ENCODE results near the gene MT1HL1.

Gene MT1HL1

DNA sequence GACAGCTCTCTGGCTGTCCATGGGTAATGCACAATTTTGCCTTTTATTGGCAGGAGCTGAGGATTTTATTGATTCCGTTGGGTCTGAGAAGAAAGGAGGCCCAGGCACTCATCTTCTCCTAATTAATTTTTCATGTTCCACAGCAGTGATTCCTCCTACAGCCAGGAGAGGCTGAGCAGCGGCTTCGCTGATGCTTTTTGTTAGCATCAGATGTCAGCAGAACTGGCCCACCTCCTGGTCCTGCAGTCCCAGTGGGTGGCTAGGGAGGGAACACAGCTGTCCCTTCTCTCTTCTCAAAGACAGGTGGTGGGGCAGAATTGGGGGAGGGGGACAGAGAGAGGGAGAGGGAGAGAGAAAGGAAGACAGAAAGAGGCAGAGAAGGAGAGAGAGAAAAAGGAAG is 5.7 kb downstream of the MT1HL1 start:
- Histone ChIP-seq H3K9me3 (no peaks in the 10 kb centered on the region), H3K4me1 (no peaks in the 10 kb centered on the region), H3K27me3 (no peaks in the 10 kb centered on the region), H3K4me3 (no peak overlapping the region), H3K36me3 (no peaks in the 10 kb centered on the region), H3K27ac (no peak overlapping the region)
- intact Hi-C loops (cut with DNase I; ENCODE audit: low total_unique reads) = no loop called here
- no peak for DNase-seq
- no peak for TF ChIP-seq CTCF (IDR thresholded peaks at IDR 0.05)

DNA sequence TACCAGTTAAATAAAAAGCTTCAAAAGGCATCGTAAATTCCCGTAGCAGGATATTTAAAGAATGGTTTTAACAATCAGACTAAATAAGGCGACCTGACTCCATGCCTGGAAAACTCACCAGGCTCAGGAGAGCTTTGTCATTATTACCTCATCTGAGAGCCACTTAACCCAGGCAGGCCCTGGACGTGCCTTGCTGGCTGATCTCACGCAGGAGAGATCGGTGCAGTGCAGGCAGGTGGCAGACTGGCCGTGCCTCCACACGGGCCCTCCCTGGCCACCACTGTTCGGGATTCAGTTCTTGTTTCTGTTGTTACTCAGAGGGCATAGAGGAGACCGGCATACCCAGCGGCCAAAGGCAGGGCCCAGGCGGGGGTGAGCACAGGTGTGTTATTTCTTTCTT is 6.4 kb downstream of the MT1HL1 start:
- Histone ChIP-seq H3K27ac (no peak overlapping the region), H3K36me3 (no peaks in the 10 kb centered on the region), H3K9me3 (no peaks in the 10 kb centered on the region), H3K4me1 (no peaks in the 10 kb centered on the region), H3K4me3 (no peak overlapping the region), H3K27me3 (no peaks in the 10 kb centered on the region)
- DNase-seq = no peak
- intact Hi-C loops (cut with DNase I; ENCODE audit: low total_unique reads) = no loop called here
- no peak for TF ChIP-seq CTCF (IDR thresholded peaks at IDR 0.05)

DNA sequence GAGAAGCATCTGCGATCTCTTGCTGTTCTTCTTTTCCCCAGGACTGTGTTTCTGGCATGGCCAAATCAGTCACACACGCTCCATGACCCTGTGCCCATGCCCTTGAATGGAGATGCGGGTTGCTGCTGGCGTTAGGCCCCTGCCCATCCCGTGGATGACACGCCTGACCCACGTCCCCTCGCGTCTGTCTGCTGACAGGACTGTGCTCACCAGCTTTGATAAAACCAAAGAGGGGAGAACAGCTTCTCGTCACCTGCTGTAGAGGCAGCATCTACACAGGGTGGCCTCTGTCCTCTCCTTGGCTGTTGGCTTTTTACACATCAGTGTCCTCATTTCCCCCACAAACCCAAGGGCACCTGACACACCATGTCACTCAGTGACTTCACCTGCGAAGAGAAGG is 6.9 kb downstream of the MT1HL1 start:
- no peak overlapping the region for H3K4me3 ChIP-seq
- no peak overlapping the region for H3K27ac ChIP-seq
- no peaks in the 10 kb centered on the region for H3K36me3 ChIP-seq
- H3K4me1 ChIP-seq = no peaks in the 10 kb centered on the region
- intact Hi-C loops (cut with DNase I; ENCODE audit: low total_unique reads) = no loop called here
- H3K27me3 ChIP-seq = no peaks in the 10 kb centered on the region
- DNase-seq = no peak
- no peaks in the 10 kb centered on the region for H3K9me3 ChIP-seq
- no peak for TF ChIP-seq CTCF (IDR thresholded peaks at IDR 0.05)

GRCh38 chr1:236994450-236994849 is 9.8 kb downstream of the MT1HL1 start:
- H3K27me3 ChIP-seq = no peaks in the 10 kb centered on the region
- no peak overlapping the region for H3K27ac ChIP-seq
- DNase-seq = no peak
- peaks cover 0 to 5% (median 0%) of the 10 kb centered on the region in 3 donors for H3K9me3 ChIP-seq
- H3K36me3 ChIP-seq = no peaks in the 10 kb centered on the region
- intact Hi-C loops (cut with DNase I; ENCODE audit: low total_unique reads) = no loop called here
- no peak for TF ChIP-seq CTCF (IDR thresholded peaks at IDR 0.05)
- no peaks in the 10 kb centered on the region for H3K4me1 ChIP-seq
- no peak overlapping the region for H3K4me3 ChIP-seq

GRCh38 chr1:236992449-236992848 is 11.8 kb downstream of the MT1HL1 start:
- H3K27me3 ChIP-seq = no peaks in the 10 kb centered on the region
- intact Hi-C loops (cut with DNase I; ENCODE audit: low total_unique reads) = no loop called here
- no peak for TF ChIP-seq CTCF (IDR thresholded peaks at IDR 0.05)

DNA sequence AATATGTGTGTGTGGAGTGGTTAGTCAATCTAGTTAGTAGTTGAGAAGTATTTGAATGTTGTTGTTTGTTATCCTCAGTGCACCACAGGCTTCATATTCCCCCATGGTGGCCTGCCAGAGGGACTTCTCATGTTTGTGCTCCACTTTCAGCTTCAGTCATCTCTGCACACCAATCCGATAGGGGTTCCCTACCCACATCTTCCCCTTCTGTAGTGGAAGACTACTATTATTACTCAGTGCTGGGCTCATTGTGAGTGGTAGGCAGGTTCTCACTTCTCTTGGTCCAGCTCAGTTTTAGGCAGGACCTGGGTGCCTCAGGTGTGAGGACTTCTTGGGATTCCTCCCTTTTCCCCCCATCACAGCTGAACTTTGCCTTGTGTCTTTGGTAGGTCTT is 14.2 kb downstream of the MT1HL1 start:
- intact Hi-C loops (cut with DNase I; ENCODE audit: low total_unique reads) = no loop called here
- Histone ChIP-seq H3K36me3 (no peaks in the 10 kb centered on the region), H3K27me3 (no peaks in the 10 kb centered on the region), H3K4me3 (no peak overlapping the region), H3K4me1 (no peaks in the 10 kb centered on the region), H3K27ac (no peak overlapping the region), H3K9me3 (peaks cover 0 to 5% (median 2%) of the 10 kb centered on the region in 3 donors)
- no peak for DNase-seq
- TF ChIP-seq CTCF (IDR thresholded peaks at IDR 0.05) = no peak

More at GRCh38 chr1:236992449-236992848, 11.8 kb downstream of the MT1HL1 start:
- Histone ChIP-seq H3K4me3 (no peak overlapping the region), H3K4me1 (no peaks in the 10 kb centered on the region), H3K9me3 (peaks cover 0 to 5% (median 2%) of the 10 kb centered on the region in 3 donors), H3K36me3 (no peaks in the 10 kb centered on the region), H3K27ac (no peak overlapping the region)
- no peak for DNase-seq
